Stimulated activated CD4-positive, alpha-beta T cell treated with anti-CD3 and anti-CD28 coated beads, Interleukin-2, amount 100 ng/mL, for 48 hours (primary cell): ENCODE measurements around the gene LAMA5.

Source experiments
- DNase-seq, 2 donors: peaks; one replicate each; pipeline ENCODE4 v3.0.0-alpha.2; 2020

The LAMA5 gene

DNA sequence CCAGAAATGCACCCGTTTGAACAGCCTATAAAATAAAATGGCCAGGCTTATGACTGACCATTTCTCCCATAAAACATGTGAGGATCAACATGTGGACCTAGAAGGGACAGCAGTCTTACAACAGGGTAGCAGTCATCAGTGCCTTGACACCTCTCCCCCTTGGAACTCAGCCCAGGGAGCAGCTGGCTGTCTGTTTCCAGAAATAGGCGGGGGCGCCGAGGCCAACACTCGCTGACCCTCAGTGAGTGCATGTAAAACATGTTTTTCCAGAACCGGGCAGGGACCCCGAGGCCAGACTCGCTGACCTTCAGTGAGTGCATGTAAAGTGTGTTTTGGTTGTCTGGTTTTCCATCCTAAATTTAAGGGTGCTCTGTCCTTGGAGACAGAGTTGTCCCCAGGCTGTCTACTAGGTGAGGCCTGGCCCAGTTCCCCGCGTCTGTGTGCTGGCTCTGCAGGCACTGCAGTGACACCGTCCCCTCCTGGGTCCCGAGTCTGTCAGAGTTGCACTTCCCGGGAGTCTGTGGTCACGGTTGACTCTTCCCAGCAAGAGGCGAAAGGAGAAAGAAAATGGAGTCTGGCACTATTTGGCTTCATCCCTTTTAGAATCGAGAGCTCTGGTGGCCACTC lies 84.1 kb downstream of the LAMA5 start:
- DNase-seq, result no peak

- no peak for DNase-seq
Observed at GRCh38 chr20:62282103-62282502, 85.0 kb downstream of the LAMA5 start.

GRCh38 chr20:62281161-62281933 lies 85.8 kb downstream of the LAMA5 start:
- DNase-seq, result no peak

- no peak for DNase-seq
Observed at GRCh38 chr20:62280303-62280702, 86.8 kb downstream of the LAMA5 start.

DNA sequence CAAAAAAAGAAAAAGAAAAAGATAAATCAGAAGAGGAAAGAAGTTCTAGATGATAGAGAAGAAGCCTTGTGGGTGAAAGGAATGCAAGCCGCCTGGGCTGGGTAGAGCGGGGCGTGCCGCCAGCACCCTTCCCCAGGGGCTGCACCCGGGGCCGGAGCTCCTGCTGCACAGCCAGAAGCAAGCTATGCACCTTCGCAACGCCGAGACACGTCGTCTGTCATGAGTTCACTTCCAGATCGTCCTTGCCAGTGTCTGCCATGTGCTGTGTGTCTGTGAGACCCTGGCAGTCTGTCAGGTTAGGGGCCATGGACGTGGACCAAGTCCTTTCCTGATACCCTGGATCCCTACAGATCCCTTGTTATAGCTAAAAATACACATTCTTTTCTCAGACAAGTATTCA lies 89.9 kb downstream of the LAMA5 start:
- DNase-seq, result no peak

GRCh38 chr20:62276439-62276838 lies 90.7 kb downstream of the LAMA5 start:
- DNase-seq, result no peak

DNA sequence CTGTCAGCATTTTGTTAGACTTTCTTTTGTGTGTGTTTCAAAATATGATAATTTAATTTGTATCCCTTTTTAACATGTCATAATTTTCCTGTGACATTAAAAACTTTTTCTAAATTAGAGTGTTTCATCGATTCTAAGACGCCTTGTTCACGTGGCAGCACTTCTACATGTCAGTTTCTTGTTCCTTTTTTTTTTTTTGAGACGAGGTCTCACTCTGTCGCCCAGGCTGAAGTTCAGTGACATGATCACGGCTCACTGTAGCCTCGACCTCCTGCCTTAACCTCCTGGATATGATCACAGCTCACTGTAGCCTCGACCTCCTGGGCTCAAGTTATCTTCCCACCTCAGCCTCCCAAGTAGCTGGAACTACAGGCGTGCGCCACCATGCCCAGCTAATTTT lies 91.9 kb downstream of the LAMA5 start:
- no peak for DNase-seq

DNA sequence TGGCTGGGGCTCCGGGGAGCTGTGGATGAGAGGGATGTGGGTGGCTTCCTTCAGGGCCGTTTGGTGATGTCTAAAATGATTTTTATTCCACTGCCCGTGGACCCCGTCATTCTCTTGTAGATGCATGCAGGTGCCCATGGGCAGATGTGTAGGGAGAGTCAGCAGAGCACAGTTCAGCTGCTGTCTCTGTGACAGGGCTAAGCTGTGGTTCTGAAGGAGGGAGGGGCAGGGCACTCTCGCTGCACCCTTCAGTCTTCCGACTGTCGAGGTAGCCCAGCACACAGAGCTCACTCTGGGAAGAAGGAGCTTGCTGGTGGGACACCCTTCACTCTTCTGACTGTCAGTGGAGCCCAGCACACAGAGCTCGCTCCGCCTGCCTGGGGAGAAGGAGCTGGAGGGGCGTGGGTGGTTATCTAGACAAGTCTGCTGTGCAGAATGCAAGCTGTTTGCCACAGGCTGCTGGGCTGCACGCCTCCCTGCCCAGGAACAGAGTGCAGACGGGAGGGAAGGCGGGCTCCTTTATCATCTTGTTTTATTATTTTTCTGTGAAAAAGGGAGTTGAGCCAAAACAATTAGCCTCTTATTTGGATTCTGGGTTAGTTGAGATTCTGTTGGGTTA lies 92.7 kb downstream of the LAMA5 start:
- no peak for DNase-seq

GRCh38 chr20:62273416-62273815 lies 93.7 kb downstream of the LAMA5 start:
- no peak for DNase-seq

GRCh38 chr20:62272200-62272599 lies 94.9 kb downstream of the LAMA5 start:
- no peak for DNase-seq

DNA sequence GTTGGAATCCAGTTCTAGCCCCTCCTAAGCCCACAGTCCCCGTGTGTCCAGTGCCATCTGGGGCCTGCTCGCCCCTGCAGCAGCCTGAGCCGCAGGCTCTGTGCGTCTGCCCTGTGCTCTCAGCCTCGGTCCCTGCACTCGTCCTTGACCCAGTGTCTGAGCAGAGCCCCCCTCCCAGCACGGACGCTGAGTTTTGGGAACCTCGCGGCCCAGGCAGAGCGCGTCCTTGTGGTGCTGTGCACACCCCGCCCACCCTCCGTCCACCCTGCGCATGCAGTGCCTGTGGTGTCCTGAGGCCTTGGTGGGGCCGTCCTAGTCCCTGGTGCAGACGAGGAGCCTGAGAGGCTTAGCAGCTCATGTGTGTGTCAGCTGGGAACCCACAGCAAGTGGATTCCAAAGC lies 97.2 kb downstream of the LAMA5 start:
- no peak for DNase-seq

- DNase-seq, result no peak
Observed at GRCh38 chr20:62269378-62269777, 97.7 kb downstream of the LAMA5 start.

DNA sequence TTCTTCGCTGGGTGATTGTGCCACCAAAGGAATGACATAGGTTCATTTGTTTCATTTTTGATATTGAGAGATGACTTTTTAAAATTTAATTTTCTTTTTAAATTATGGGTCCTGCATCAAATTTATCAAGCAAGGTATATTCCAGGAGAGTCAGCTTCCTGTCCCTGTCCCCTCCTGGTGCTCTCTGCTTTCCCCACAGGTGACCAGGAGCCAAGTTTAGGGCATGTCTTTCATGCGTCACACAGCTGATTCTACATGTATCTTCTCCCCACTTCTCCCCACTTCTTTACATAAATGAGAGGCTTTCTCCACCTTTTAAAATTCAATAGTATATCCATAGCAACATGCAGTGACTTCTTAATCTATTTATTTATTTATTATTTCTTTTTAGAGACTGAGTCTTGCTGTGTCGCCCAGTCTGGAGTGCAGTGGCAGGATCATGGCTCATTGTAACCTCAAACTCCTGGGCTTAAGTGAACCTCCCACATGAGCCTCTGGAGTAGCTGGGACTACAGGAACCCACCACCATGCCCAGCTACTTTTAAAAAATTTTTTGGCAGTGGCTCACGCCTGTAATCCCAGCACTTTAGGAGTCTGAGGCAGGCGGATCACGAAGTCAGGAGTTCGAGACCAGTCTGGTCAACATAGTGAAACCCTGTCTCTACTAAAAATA lies 98.7 kb downstream of the LAMA5 start:
- DNase-seq, result no peak

- no peak for DNase-seq
Observed at GRCh38 chr20:62267543-62267942, 99.6 kb downstream of the LAMA5 start.

DNA sequence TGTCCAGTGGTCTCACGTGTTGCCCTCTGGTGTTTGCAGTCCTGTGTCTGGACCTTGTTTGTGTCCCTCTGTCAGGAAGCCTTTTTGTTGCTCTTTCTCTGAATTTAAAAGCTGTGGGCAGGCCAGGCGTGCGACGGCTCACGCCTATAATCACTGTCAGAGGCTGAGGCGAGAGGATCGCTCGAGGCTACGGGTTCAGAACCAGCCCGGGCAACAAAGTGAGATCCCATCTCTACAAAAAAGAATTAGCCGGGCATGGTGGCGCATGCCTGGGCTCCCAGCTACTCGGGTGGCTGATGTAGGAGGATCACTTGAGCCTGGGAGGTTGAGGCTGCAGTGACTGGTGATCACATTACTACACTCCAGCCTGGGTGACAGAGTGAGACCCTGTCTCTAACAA lies 100.3 kb downstream of the LAMA5 start:
- DNase-seq, result no peak

- DNase-seq, result no peak
Observed at GRCh38 chr20:62266340-62266739, 100.8 kb downstream of the LAMA5 start.

GRCh38 chr20:62265365-62265764 lies 101.7 kb downstream of the LAMA5 start:
- DNase-seq, result no peak

- DNase-seq, result no peak
Observed at GRCh38 chr20:62263396-62263795, 103.7 kb downstream of the LAMA5 start.

GRCh38 chr20:62262064-62262463 lies 105.0 kb downstream of the LAMA5 start:
- DNase-seq, result no peak

- DNase-seq, result no peak
Observed at GRCh38 chr20:62259294-62259565, 107.9 kb downstream of the LAMA5 start.
